RPMI7951 (cell line): Measurements from ENCODE around the gene TMEM14A. TPM values are rescaled to one million over a fixed set of nuclear protein-coding genes. Genes with fewer than 3 reads are reported as not detected.
"Not testable (repeated sequence)": the region's sequence is repeated elsewhere in the genome, so short reads cannot be mapped to it uniquely, and the experiment has no call there.

Experiments
- DNase-seq: peaks from one replicate; pipeline ENCODE4 v3.0.0-alpha.2; 2012; ENCODE audit warnings: low read depth
- total RNA-seq: library from RNA; depleted of rRNA; stranded (reverse); fragments of >200 nt; shearing (Covaris generic); gene quantifications from 2 replicates; pipeline ENCODE4 v1.2.3, GENCODE V29; 2014

The TMEM14A gene
- total RNA-seq, 1 experiment from 2014 or later: 117 TPM

DNA sequence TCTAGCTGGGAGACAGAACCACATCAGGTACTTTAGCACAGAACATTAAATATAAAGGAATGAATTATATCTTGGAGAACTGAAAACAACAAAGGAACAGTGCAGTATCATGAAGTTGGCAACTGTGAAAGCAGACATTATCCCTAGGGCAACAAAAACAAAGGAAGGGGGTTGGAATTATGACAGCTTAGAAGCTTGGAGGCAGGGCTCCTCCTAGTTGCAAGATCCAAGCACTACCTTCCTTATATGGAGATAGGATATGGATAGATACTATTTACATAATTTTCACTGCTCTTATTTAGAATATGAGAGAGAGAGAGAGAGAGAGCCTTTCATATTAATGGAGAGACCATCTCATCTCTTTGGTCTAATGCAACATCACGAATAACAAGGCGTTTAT lies 27.0 kb downstream of the TMEM14A start:
- DNase-seq: peak; percentile 53

- no peak for DNase-seq
Measured at GRCh38 chr6:52704060-52704459, 33.1 kb downstream of the TMEM14A start.

- DNase-seq: not testable (repeated sequence)
Measured at GRCh38 chr6:52704781-52705502, 34.0 kb downstream of the TMEM14A start.

DNA sequence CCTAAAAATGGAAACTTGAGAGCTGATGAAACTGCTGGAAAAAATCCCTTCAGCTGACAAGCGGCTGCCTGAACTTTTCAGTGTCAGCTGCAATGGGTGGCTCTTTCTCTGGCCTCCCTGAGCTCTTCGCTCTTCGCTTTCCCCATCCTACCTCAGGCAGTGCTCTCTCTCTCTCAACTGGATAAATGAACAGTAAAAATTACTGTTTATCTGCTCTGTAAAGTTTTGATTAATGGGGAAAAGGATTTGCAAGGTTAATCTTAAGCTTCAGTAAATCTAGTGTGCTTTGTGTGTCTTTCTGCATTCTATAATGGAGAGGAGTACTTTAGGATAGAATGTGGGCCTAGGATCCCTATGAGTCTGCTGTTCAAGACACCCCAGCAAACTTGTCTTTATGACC lies 35.1 kb downstream of the TMEM14A start:
- DNase-seq: no peak

DNA sequence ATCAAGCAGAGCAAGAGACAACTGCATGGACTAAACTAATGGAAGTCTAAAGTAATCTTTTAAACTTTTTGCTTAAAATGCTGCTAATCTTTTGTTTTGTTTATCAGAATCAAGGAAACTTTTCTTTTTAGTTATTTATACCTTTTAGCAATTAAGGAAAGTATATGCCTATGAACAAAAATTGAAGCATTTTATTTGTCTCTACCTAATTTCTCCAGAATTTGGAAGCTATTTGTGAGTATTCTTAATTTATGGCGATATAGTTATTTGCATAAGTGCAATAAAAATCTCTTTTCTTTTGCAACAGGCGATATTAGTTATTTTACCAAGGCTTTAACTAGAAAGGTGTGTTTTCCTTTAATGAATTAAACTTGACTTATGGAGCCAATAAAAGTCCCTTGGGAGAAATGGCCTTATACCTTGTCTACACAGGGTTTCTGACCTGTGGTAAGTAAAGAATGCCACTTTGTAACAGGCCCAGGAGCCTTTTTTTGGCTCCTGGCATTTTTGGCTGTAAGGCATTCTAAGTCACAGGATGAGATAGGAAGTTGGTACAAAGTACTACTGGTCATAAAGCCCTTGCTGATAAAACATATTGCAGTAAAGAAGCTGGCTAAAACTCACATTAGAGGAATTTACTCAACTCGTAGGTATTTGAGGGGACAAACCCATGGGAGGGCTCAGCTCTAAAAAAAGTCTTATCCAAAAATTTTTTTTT lies 37.2 kb downstream of the TMEM14A start:
- DNase-seq: no peak

- DNase-seq: no peak
Measured at GRCh38 chr6:52712136-52712535, 41.2 kb downstream of the TMEM14A start.

DNA sequence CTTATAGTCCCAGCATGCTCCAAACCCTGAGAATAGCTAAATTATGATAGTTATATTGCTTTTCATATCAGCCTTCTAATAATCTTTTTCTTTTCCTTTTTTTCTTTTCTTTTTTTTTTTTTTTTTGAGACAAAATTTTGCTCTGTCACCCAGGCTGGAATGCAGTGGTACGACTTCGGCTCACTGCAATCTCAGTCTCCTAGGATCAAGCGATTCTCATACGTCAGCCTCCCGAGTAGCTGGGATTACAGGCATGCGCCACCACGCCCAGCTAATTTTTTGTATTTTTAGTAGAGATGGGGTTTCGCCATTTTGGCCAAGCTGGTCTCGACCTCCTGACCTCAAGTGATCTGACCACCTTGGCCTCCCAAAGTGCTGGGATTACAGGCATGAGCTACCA lies 43.8 kb downstream of the TMEM14A start:
- DNase-seq: not testable (repeated sequence)

- DNase-seq: no peak
Measured at GRCh38 chr6:52718550-52718949, 47.6 kb downstream of the TMEM14A start.

- DNase-seq: no peak
Measured at GRCh38 chr6:52720321-52720720, 49.4 kb downstream of the TMEM14A start.

DNA sequence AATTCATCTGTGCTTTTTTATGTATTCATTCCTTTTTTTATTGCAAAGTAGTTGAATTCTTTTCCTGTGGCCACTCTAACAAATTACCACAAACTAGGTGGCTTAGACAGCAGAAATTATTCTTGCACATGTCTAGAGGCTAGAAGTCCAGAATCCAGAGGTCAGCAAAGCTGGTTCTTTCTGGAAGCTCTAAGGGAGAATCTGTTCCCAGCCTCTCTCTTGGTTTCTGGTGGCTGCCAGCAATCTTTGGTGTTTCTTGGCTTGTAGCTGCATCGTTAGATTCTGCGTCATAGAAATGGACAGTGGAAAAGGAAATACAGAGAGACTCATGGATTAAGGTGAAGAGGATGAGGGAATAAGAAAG lies 53.1 kb downstream of the TMEM14A start:
- peak; percentile 76 for DNase-seq

- peak; percentile 77 for DNase-seq
Measured at GRCh38 chr6:52724406-52725121, 53.7 kb downstream of the TMEM14A start.

DNA sequence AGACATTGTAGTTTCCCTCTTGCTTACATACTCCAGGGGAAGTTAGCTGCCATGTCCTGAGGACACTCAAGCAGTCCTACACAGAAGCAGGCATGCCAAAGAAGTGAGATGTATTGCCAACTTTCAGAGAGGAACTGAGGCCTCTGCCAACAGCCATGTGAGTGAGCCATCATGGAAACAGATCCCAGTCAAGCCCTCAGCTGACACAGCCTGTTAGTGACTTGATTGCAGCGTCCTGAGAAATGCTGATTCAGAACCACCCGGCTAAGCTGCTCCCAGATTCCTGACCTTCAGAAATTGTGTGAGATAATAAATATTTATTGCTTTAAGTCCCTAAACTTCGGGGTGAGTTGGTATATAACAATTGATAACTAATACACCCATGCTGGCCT lies 54.2 kb downstream of the TMEM14A start:
- peak; percentile 26 for DNase-seq

- DNase-seq: no peak
Measured at GRCh38 chr6:52725535-52726192, 54.8 kb downstream of the TMEM14A start.

DNA sequence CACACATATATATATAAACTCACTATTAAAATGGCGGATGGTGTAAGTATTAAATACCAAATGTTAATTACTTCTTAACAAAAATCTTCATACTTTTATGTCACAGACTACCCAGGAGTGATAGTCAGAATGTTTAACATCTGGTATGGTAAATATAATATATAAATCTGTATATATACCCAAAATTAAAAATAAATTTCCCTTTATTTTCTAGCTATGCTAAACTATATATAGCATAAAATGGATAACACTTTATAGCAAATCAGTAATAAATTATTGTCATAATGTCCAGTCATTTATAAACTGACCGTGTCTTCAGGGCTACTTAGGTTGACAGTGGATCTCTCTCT lies 55.3 kb downstream of the TMEM14A start:
- DNase-seq: no peak

GRCh38 chr6:52726741-52727535 lies 56.0 kb downstream of the TMEM14A start:
- no peak for DNase-seq

DNA sequence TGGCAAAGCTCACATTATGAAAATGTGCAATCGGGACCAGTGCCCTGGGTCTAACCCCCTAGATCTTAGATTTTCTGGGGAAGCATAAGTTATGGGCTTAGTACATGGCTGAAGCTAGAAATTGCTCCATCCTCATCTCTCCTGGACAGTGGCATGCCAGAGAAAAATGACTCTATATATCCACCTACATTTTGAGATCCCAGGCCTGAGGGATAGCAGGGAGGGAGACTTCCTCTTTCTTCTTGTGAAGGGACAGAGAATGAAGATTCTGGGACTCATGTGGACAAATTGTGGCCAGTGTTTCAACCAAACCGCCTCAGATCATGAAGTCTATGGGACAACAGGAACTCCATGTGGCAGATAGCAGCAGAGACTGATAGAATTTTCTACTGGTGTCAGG lies 57.0 kb downstream of the TMEM14A start:
- DNase-seq: no peak

- no peak for DNase-seq
Measured at GRCh38 chr6:52728394-52728793, 57.5 kb downstream of the TMEM14A start.

- DNase-seq: no peak
Measured at GRCh38 chr6:52729576-52729975, 58.7 kb downstream of the TMEM14A start.

DNA sequence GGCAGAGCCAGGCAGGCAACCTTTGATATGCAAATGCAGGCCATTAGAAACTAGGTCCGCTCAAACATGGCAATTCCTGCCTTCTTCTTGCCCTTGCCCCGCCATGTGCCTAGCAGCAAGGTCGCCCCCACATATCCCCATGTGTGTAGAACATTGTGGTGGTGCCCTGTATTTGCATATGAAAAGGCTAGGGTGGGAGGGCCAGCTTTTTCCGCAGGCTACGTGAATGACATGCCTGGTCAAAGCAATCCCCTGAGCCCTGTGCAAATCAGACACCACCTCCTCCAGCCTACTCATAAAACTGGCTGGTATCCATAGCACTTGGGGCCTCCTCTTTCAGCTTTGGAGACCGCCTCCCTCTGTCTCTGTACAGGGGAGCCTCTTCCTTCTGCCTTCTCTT lies 60.8 kb downstream of the TMEM14A start:
- no peak for DNase-seq

DNA sequence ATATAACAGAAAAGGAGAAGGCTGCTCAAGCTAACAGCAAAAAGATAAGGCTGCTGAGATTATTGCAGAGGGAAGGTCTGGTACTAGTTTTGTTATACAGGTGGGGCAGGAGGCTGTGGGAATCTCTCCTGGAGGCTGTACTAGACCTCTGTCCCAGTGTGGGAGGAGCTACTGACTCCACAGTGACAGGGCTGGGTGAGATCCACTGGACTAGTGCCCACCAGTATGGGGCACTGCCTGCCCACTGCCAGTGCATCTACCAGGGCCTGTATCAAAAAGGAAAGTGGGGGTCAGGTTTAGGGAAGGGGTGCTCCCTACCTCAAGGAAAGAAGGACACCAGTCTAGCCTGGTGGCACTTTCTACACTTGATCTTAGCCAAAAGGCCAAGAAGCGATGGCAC lies 62.3 kb downstream of the TMEM14A start:
- DNase-seq: no peak

- DNase-seq: no peak
Measured at GRCh38 chr6:52734072-52734471, 63.2 kb downstream of the TMEM14A start.

DNA sequence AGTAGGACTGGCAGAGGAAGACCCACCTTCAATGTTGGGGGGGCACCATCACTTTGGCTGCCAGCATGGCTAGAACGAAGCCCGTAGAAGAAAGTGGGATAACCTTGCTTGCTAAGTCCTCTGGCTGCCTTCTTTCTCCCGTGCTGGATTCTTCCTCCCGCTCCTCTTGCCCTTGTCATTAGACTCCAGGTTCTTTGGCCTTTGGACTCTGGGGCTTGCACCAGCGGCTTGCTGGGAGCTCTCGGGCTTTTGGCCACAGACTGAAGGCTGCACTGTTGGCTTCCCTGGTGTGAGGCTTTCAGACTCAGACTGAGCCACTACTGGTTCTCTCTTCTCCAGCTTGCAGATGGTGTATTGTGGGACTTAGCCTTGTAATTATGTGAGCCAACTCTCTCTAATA lies 64.2 kb downstream of the TMEM14A start:
- no peak for DNase-seq
